Measurements from ENCODE around the gene EEF2K.
"Not testable (repeated sequence)": the region's sequence is repeated elsewhere in the genome, so short reads cannot be mapped to it uniquely, and the experiment has no call there.

EEF2K gene

GRCh38 chr16:22206013-22206841, at the start of gene EEF2K:
Gene EEF2K (plus strand): TSS chr16:22206278. CDS start chr16:22225730, 19,452 bp downstream.
- peak; percentile 92 to 97 for DNase-seq

- DNase-seq, result no peak
These were observed 44.7 kb upstream of the EEF2K start for GRCh38 chr16:22161401-22161800.

- no peak for DNase-seq
These were observed 44.0 kb upstream of the EEF2K start, which contains the start of gene SDR42E2 for GRCh38 chr16:22161999-22162655. Gene SDR42E2 (plus strand): TSS chr16:22162506. CDS start chr16:22165583, 3,077 bp downstream.

- DNase-seq, result no peak
These were observed 43.4 kb upstream of the EEF2K start for GRCh38 chr16:22162656-22163009.

GRCh38 chr16:22163806-22164205, 42.3 kb upstream of the EEF2K start:
- DNase-seq, result no peak

GRCh38 chr16:22164482-22164881, 41.6 kb upstream of the EEF2K start:
- no peak for DNase-seq

GRCh38 chr16:22165508-22166285, 40.4 kb upstream of the EEF2K start:
- DNase-seq, result no peak

GRCh38 chr16:22171953-22172352, 34.1 kb upstream of the EEF2K start:
- DNase-seq, result no peak

- not testable (repeated sequence) for DNase-seq
These were observed 33.4 kb upstream of the EEF2K start for GRCh38 chr16:22172642-22173041.

- peak in 1 of 2 experiments; percentile 28 for DNase-seq
These were observed 31.4 kb upstream of the EEF2K start for GRCh38 chr16:22174642-22175041.

- no peak for DNase-seq
These were observed 27.8 kb upstream of the EEF2K start for GRCh38 chr16:22177968-22178930.

- DNase-seq, result no peak
These were observed 24.7 kb upstream of the EEF2K start for GRCh38 chr16:22181426-22181825.

- DNase-seq, result peak in 1 of 2 experiments; percentile 32
These were observed 24.2 kb upstream of the EEF2K start for GRCh38 chr16:22181843-22182242.

GRCh38 chr16:22183335-22183734, 22.7 kb upstream of the EEF2K start:
- no peak for DNase-seq

- DNase-seq, result peak in 1 of 2 experiments; percentile 53
These were observed 22.0 kb upstream of the EEF2K start for GRCh38 chr16:22183901-22184614.

GRCh38 chr16:22184615-22184968, 21.5 kb upstream of the EEF2K start:
- no peak for DNase-seq

GRCh38 chr16:22186517-22186916, 19.6 kb upstream of the EEF2K start:
- DNase-seq, result peak in 1 of 2 experiments; percentile 24

- no peak for DNase-seq
These were observed 17.8 kb upstream of the EEF2K start for GRCh38 chr16:22188267-22188594.

- peak; percentile 52 to 78 for DNase-seq
These were observed 17.3 kb upstream of the EEF2K start for GRCh38 chr16:22188595-22189442.

- peak; percentile 74 to 88 for DNase-seq
These were observed 16.5 kb upstream of the EEF2K start for GRCh38 chr16:22189473-22190080.
